DMS114 treated with DMSO at 0.1 percent for 48 hours (cell line): Measurements from ENCODE around the gene UHRF2.
"Not testable (repeated sequence)": the region's sequence is repeated elsewhere in the genome, so short reads cannot be mapped to it uniquely, and the experiment has no call there.

ENCODE experiments used
- DNase-seq: peaks from one replicate; lab custom pipeline; 2025; ENCODE audit not compliant: unreplicated experiment; lab: John Stamatoyannopoulos, UW

UHRF2 gene

DNA sequence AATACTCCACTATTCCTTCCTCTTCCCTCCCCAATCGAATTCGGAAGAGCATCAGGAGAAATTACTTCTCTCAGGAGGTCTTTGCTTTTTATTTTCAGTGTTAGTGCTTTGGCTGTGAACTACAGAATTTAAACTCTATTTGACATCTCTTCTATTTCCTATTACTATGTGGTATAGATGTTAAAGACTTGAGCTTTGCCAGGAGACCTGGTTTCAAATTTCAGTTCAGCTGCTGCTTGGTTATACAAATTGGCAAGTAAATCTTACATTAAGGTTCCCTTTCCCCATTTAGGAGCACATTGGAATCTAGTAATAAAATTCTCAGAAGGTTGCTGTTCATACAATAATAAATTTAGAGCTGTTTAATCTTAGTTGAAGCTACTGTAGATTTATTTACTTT, 13.1 kb downstream of the UHRF2 start:
- DNase-seq: no peak

DNA sequence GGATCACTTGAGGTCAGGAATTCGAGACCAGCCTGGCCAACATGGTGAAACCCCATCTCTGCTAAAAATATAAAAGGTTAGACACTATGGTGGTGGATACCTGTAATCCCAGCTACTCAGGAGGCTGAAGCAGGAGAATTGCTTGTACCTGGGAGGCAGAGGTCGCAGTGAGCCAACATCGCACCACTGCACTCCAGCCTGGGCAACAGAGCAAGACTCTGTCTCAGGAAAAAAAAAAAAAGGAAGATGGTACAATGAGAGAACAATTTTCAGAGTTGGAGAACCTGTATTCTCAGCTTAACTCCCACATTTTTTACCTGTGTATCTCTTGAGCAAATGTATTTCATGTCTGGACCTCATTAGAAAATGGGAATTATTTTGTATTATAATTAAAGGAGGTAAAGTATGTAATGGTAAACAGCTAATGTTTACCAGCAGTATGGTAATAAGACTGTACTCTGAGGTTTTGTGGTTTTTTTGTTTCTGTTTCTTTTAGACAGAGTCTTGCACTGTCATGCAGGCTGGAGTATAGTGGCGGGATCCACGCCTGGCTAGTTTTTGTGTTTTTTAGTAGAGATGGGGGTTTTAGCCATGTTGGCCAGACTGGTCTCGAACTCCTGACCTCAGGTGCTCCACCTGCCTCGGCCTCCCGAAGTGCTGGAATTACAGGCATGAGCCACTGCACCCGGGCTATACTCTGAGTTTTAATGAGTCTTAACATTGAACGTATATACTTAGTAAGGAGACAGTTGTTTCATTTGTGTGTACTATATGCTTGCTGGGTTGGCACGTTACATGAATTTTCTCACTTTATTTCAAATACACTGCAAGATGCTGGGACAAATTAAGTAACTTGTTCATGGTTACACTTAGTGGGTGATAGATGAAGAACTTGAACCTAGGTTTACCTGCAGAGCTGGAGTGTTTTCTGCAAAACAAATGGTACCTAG, 16.2 kb downstream of the UHRF2 start:
- DNase-seq: no peak

DNA sequence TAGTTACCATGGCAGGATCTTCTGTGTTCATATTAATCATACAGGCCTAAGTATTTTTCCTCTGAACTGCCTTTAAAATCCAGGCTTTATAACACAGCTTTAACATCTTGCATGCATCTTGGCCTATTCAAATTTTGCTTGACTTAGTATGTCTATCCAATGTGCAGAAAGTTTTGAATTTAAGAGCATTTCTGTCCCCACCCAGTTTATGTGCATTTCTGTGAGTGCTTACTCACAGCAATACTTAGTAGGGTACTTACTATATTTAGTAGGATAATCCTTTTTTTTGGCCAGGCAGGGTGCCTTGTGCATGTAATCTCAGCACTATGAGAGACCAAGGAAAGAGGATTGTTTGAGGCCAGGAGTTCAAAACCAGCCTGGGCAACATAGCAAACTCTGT, 18.0 kb downstream of the UHRF2 start:
- no peak for DNase-seq

DNA sequence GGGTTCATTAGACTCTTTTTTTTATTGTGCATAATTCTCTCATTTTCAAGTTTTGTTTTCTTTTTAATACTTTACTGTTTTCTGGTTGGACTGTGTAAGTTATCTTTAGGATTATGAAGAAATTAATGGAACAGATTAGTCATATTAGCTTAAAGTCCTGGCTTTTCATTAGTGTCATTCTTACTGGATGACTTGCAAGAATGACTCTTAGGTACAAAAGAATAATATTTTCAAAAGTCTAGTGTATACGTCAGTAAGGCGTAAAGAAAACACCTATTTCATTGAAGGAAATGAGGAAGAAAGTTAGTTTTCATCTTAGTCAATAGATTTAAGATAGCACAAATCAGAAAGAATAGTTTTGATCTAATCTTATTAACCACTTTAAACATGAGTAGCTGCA, 20.4 kb downstream of the UHRF2 start:
- DNase-seq: no peak

DNA sequence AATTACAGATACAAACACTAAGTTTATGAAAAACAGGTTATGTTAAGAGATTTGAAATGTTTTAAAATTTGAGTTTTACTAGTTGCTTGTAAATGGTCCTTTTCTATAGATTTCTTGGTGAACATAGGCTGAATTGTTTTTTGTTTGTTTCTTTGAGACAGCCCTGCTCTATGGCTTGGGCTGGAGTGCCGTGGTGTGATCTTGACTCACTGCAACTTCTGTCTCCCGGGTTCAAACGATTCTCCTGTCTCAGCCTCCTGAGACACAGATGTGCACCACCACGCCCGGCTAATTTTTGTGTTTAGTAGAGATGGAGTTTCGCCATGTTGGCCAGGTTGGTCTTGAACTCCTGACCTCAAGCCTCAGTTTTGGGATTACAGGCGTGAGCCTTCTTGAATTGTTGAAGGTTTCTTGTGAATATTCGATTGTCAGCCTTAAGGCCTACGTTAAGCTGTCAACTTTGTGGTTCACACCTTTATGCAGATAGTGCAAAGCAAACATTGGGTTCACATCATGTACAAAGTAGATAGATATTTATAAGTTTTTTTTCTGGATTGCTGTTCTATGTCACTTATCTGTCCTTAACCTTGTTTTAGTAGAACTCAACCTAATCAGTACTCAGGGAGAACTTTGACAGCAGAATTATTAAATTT, 26.2 kb downstream of the UHRF2 start:
- DNase-seq: no peak

DNA sequence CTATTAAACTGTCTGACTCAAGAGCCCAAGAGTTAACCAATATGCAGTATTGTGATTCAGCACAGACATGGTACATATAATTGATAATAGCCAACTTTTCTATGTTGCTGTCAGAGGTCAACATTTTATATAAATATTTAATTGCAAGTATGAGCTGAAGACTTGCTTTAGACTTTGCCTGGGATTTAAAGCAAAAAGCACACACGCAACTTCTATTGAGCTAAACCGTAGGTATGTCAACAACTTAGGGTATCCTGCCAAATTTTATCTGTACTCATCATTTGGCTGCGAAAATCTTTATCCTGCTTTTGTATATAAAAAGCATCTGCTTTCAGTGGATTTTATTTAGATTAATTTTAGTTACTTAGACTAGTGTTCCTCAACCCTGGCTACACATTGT, 27.4 kb downstream of the UHRF2 start:
- no peak for DNase-seq

DNA sequence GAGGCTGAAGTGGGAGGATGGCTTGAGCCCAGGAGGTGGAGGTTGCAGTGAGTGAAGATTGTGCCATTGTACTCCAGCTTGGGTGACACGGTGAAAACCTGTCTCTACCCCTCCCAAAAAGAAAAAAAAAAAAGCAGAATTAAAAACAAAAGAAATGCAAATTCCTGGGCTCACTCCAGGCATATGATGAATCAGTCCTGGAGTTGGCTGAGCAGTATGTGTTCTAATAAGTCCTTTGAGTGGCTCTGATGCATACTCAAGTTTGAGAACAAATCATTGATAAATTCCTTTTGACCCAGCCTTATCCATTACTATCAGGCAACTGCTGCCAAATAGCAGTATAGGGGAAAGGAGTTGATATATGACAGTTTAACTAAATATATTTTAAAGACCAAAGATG, 28.3 kb downstream of the UHRF2 start:
- no peak for DNase-seq

DNA sequence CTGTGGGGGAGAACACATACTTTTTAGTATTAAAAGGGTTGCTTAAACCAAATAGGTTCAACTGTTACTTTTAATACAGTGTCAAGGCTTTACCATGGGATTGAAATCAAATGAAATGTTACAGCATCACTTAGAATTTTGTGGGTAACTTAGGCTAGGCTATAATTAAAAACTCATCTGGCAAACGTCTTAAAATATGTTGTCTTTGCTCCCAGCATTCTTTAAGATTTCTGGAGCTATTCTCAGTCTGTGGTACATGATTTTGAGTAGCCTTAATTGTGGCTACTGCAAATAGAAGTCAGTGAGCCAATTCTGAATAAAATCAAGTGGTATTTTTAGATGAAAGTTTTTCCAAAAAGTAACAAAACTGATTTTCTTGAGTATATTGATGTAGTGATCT, 30.7 kb downstream of the UHRF2 start:
- DNase-seq: no peak

DNA sequence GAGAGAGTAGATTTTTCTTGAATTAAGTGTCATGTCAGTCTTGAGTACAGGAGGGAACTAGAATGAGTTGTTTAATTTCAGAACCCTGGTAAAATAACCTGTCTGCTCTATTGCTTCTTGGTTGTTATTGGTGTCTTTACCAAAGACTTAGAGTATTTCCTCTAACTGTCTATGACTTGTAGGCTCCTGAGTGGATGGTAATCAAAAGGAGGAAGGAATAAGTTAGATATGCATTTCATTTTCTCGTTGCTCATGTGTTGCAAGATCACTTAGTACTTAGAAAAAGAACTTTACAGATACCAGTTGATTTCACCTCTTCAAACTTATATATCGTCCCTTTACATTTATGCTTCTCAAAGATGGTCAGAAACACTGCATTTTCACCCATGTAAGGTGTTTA, 31.1 kb downstream of the UHRF2 start:
- DNase-seq: no peak

DNA sequence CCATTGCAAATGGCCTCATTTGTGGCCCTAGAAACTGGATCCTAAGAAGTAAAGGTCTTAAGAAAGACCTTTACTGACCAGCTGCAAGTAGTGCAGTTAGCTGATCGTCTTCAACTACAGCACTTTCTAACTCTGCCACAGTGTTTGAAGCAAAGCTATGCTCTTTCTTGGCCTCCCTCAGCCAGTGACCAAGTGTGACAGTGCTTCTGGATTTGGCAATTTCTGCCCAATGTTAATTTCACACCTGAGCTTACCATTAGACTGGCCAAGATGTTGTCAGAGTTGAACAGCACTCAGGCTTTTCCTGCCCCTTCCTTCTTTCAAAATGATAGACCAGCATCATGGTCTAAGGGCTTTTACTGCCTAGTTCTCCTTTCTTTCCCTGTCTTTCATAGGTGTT, 36.1 kb downstream of the UHRF2 start:
- no peak for DNase-seq

DNA sequence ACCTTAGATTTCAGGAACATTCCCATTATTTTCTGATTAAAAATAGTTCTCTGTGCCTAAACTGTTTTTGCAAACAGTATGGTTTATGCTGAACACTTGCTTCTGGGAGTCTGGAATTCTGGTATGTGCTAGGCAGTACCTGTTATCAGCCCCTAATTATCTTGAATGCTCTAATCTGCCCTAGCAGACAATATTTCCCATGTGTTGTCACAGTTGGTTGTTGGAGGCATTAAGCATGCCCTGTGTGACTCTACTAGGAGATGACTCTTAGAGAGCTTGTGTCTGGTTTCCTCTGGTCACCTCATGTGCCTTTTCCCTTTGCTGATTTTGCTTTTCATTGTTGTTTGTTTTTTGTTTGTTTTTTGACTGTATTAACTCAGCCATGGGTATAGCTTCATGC, 36.6 kb downstream of the UHRF2 start:
- no peak for DNase-seq

DNA sequence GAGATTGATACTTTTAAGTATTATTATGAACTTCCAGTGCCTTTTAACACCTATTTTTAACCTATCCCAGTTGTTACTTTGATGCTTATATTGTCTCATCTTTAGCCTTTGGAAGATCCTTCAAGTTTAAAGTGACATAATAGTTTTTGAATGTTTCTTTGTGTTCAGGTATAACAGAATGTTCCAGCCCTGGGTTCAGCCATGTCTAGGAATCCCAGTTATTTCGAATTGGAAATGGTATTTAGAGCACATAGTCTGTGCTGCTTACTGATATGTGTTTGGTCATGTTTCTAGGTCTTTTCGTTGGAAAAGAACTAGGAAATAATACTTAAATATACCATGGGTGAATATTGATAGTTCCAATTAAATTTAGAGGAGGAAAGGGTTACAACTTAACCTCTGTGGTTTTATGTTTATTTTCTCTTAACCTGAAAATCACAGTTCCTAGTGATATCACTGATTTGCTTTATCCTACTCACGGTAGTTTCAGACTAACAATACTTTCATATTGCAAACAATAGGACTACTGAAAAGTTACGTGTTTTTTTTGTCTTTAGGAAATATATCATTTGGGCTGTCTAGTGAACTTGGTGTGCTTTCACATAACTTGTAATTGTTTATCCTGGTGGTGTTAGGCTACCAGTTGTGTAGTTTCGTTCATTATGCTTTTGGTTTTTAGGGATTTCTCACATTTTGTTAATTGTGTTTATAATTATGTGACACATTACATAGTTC, 37.8 kb downstream of the UHRF2 start:
- no peak for DNase-seq

DNA sequence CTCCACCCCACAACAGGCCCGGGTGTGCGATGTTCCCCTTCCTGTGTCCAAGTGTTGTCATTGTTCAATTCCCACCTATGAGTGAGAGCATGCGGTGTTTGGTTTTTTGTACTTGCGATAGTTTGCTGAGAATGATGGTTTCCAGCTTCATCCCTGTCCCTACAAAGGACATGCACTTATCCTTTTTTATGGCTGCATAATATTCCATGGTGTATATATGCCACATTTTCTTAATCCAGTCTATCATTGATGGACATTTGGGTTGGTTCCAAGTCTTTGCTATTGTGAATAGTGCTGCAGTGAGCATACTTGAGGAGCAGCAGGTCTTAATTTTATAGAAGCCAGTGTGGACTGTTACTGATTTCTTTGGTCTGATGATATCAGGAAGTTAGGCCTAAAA, 42.3 kb downstream of the UHRF2 start:
- DNase-seq: not testable (repeated sequence)

DNA sequence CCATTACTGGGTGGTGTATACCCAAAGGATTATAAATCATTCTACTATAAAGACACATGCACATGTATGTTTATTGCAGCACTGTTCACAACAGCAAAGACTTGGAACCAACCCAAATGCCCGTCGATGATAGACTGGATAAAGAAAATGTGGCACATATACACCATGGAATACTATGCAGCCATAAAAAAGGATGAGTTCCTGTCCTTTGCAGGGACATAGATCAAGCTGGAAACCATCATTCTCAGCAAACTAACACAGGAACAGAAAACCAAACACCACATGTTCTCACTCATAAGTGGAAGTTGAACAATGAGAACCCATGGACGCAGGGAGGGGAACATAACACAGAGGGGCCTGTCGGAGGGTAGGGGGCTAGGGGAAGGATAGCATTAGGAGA, 45.7 kb downstream of the UHRF2 start:
- not testable (repeated sequence) for DNase-seq

DNA sequence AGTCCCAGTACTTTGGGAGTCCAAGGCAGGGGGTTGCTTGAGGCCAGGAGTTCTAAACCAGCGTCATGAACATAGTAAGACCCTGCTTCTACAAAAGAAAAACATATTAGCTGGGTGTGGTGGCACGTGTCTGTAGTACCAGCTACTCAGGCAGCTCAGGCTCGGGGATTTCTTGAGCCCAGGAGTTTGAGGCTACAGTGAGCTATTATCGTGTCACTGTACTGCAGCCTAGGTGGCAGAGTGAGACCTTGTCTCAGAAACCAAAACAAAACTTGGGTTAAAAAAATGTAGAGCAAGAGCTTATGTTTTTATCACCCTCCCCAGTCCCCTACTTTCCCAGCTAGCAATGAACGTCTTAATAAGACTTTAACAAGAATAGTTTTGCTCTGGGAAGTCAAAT, 46.7 kb downstream of the UHRF2 start:
- no peak for DNase-seq

DNA sequence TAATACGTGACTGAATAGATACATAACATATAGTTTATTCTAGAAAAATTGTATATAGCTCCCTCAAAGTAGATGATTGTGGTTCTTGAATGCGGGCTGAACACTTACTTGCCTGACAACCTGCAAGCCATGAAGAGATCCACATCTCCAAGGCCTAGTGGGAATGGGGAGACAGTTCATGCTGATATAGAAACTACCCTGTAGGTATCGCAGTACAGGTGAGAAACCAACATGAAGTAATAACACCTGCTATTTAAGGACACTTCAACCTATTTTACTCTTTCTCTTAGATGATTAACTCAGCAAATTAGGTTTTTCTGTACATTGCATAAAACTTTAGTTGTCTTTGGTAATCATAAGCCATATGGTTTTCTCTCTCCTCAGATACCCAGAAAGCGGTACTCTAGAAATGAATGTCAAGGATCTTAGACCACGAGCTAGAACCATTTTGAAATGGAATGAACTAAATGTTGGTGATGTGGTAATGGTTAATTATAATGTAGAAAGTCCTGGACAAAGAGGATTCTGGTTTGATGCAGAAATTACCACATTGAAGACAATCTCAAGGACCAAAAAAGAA, 47.3 kb downstream of the UHRF2 start:
- no peak for DNase-seq

DNA sequence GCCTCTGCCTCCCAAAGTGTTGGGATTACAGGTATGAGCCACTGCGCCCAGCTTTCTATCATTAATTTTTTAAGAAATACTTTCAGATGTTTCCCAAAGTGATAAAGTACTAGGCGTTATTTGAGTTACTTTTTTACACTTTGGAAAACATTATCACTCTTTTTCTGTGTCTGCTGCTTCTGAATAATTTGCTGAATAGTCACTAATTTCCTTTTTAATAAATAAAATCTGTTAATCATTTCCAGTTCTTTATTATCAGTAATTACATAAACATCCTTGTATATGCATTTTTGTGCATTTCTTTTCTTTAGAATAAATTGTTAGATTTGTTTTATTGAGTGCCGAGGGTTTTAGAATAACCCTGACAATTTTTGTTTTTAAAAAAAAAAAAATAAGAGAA, 48.6 kb downstream of the UHRF2 start:
- DNase-seq: no peak

DNA sequence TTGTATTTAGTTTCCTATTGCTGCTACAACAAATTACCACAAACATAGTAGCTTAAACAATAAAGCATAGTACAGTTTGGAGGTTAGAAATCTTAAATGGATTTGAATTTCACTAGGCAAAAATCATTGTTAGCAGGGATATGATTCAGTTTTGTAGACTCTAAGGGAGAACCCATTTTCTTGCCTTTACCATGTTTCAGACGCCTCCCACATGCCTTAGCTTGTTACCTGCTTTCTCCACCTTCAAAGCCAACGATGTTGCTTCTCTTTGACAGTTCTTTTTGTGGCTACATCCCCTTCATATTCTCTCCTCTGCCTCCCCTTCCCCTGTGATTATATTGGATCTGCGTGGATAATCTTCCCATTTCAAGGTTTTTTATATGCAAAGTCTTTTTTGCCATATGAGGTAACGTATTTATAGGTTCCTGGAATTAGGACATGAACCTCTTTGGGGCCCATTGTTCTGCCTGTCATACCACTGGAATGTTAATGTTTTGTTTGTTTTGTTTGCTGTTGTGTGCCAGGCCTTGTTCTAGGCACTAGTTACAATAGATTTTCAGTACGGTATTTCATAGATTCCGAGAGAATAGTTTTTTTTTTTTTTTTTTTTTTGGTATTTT, 54.1 kb downstream of the UHRF2 start:
- no peak for DNase-seq

DNA sequence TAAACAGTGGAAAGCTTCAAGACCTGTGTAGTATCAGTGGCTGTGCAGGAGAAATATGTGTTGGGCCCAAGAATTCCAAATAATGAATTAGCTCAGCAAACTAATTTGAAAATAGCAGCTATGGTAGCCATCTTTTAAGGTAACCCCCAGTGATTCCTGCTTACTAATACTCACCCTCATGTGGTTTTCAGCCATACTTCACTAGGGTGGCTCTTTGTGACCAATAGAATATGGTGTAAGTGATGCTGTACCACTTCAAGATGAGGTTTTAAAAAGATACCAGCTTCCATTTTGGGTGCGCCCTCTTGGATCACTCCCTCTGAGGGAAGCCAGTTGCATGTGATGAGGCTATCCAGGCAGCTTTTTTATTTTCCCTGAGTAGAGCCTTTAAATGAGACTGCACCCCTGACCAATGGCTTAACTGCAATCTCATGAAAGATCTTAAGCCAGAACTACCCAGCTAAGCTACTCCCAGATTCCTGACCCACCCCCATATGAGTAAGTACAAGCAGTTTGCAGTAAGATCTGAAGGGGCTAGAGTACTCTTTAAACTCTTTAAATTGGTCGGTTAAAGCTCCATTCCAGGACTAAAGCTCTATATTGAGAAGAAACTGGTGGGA, 58.3 kb downstream of the UHRF2 start:
- no peak for DNase-seq

DNA sequence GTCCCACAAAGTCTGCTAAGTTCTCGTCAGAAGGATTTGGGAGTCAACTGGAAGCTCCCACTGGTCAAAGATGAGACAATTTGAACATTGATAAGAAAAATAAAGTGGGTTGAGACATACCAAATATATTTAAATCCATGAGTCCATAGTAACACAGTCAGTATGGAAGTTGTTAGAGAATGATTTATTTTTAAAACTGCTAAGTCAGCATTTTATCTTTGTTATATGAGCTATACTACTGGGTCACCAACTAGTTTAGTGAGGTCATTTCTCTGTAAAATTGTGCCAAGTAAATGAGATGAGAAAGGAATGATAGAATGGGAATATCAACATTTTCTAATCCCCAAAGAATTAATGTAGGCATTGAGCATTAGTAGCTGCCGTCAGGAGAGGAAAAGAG, 60.2 kb downstream of the UHRF2 start:
- no peak for DNase-seq

DNA sequence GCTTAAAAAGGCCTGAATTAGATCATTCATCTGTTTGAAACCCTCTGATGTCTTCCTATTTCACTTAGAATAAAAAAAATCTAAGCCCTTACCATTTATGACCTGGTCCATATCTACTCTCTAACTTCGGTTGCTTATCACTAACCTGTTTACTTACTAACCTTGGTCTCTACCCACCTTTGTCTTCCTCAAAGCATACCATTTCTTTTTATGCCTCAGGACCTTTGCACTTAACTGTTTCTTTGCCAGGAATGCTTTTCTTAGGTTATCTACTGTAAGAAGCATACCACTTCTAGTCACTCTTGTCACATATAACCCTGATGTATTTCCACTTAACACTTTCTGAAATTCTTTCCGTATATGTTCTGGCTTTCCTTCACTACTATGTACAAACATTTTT, 67.0 kb downstream of the UHRF2 start:
- no peak for DNase-seq
